Activated CD8-positive, alpha-beta memory T cell treated with anti-CD3 and anti-CD28 coated beads for 36 hours (primary cell): ENCODE data around the gene LCAT. TPM values are rescaled to one million over a fixed set of nuclear protein-coding genes. Genes with fewer than 3 reads are reported as not detected.

Experiments
- CTCF ChIA-PET: fragments of 350-600 bp; sonication (Branson Sonifier 250); formaldehyde crosslinking; loops from one replicate; lab custom pipeline; 2021; ENCODE audit warnings: antibody characterized with exemption; lab: Charles Lee
- POLR2A ChIA-PET: fragments of 350-600 bp; sonication (Branson Sonifier 250); formaldehyde crosslinking; loops from one replicate; lab custom pipeline; 2021; ENCODE audit warnings: antibody characterized with exemption; lab: Charles Lee
- total RNA-seq, 2 experiments: library from RNA; stranded (reverse); gene quantifications; one replicate each; pipeline ENCODE4 v1.2.3, GENCODE V29; 2021

LCAT gene
- total RNA-seq, 2 experiments from 2014 or later, result 14.3 to 15.1 TPM

DNA sequence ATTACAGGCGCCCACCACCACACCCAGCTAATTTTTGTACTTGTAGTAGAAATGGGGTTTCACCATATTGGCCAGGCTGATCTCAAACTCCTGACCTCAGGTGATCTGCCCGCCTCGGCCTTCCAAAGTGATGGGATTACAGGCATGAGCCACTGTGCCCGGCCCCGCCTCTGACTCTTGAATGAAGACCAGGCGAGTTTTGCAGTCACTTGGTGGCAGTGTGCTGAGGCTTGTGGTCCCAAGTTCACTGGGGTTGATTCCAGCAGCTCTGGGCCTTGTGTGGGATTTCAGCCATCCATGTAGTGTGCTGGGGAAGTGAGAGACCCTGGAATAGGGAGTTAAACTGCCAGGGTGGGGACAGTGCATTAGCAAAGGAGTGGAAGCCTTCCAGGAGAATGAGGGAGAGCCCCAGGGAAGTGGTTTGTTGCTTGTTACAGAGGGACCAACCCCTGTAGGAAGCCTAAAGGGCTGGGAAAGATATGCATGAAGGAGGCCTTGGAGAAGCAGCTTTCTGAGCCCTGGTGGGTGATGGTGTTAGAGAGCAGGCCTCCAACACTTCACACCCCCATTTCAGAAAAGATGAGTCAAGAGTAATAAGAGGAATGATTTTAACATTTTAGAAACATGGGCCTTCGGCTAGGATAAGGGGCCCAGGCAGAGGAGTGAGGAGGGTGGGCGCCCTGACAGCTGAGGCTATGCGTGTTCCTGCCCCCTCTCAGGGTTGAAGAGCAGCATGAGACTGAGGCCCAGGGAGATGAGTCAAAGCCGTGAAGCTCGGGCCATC is 36.3 kb downstream of the LCAT start:
- POLR2A ChIA-PET, result interaction anchor here (0.7 kb wide), 2 partner anchors 35 to 97 kb away, joined by 3 to 5 read pairs; no protein-coding TSS in a partner anchor
- CTCF ChIA-PET, result interaction anchor here (1.1 to 1.4 kb wide), 3 partner anchors 10 to 28 kb away, joined by 3 to 4 read pairs (median 3); no protein-coding TSS in a partner anchor

DNA sequence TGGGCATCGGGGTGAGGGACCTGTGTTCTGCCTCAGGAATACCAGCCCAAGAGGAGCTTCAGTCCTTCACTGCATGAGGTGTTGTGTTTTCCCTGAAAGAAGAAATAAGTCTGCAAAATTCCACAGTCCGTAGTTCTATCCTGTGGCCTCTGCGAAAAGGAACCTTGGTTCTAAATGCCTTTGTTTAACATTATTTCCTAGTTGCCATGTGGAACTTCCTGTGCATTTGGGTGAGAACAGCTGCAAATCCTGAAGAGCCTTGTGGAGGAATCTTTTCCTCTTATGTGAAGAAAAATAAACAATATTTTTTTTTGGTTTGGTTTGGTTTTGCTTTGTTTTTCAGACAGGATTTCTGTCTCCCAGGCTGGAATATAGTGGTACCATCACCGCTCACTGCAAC is 41.1 kb downstream of the LCAT start:
- POLR2A ChIA-PET, result no interaction called here
- CTCF ChIA-PET, result interaction anchor here (1.3 kb wide), 1 partner anchor 86 kb away, joined by 3 read pairs; no protein-coding TSS in a partner anchor

DNA sequence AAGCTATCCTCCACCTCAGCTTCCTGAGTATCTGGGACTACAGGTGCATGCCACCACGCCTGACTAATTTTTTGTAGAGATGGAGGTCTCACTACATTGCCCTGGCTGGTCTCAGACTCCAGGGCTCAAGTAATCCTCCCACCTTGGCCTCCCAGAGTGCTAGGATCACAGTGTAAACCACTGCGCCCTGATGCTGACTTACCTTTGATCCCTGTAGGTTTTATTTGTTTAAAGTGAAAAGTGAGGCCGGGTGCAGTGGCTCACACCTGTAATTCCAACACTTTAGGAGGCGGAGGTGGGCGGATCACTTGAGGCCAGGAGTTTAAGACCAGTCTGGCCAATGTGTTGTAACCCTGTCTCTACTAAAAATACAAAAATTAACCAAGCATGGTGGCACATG is 42.2 kb downstream of the LCAT start:
- POLR2A ChIA-PET, result no interaction called here
- CTCF ChIA-PET, result interaction anchor here (1.3 kb wide), 1 partner anchor 85 kb away, joined by 3 read pairs; no protein-coding TSS in a partner anchor

DNA sequence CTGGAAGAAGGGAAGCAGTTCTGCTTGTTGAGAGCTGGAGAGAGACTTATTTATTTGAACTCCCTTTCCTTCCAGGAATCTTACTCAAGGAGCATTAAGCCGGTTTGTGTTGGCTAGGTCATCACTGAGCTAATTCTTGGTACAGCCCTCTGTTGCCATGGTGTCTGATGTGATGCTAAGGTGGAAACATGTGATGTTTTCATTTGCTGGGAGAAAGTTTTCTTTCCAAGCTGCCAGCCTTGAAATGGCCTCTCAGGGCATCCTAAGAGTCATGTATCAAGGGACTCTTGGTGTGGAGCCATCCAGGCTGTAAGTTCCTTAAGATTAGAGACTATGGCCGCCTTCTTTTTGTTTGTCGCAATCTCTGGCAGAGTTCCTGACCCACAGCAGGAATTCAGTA is 46.7 kb downstream of the LCAT start:
- ChIA-PET POLR2A (no interaction called here), CTCF (interaction anchor here (0.6 to 2.1 kb wide), 6 partner anchors 10 to 126 kb away, joined by 3 to 8 read pairs (median 4); no protein-coding TSS in a partner anchor)

DNA sequence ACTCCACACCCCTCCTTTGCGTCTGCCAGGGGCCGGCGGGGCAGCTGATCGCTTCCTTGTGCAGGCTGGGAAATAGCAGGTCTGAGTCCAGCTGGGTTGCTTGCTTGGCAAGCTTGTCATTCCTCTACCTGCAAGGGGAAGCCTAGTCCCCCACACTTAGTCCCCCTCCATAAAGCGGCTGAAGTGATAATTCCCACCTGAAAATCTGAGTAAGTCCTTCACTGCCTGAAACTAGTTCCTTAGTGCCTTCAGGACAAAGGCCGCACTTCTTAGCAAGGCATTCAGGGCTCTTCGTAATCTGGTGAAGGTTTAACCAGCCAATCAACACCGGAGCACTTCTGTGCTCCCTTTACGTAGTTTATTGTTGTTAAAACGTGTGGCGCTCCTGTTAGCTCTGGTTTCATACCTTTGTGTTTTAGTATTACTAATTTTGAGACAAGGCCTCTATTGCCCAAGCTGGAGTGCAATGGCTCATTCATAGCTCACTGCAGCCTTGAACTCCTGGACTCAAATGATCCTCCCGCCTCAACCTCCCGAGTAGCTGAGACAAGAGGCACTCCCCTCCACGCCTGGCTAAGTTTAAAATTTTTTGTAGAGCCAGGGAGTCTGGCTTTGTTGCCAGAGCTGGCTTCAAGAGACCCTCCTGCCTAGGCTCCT is 50.0 kb downstream of the LCAT start:
- ChIA-PET POLR2A (no interaction called here), CTCF (interaction anchor here (0.6 to 4.1 kb wide), 2 partner anchors 10 to 78 kb away, joined by 3 to 20 read pairs; partner anchors contain the start of gene NRN1L)

DNA sequence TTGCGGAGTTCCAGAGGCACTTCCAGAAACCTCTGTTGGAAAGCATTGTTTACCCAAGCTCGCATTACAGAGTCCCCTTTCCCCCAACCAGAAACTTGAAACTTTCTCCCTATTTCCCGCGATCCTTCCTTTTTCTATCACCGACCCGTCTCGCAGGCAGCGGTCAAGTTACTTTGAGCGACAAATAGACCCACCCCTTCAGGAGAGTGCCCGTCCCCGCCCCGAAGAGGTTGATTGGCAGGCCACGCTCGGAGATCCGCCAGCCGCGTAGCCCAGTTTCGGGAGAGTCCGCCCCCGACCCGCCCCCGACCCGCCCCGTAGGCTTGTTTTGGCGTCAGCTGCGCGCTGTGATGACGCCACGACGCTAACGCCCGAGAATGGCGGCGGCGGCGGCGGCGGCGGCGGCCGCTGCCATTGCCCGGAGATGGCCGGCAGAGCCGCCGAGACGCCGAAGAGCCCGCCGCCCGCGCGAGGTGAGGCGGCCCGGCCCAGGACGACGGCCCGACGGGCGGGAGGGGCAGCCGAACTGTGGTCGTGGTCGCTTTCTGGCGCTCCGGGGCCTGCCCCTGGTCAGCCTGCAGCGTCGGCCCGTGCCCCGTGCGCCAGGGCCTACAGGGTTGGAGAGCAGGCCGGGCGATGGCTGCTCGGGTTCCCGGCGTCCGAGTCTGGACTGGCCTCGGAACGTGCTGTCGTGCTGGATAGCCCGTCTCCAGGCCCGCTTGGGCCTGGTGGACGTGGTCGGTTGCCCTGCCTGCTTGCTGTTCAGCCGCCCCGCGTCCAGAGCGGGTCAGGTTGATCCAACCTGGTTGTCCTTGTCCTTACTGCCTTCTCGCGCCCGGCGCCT is 50.8 kb downstream of the LCAT start, which contains the start of gene PSKH1:
Gene PSKH1 (plus strand): TSS at position 356 of the 844 bp plus-strand sequence. CDS start 15,496 bp downstream, outside the sequence.
- CTCF ChIA-PET, result interaction anchor here (0.7 to 4.1 kb wide), 8 partner anchors 9 to 372 kb away, joined by 3 to 20 read pairs (median 3); partner anchors contain the start of genes NRN1L and PSMB10
- POLR2A ChIA-PET, result no interaction called here

DNA sequence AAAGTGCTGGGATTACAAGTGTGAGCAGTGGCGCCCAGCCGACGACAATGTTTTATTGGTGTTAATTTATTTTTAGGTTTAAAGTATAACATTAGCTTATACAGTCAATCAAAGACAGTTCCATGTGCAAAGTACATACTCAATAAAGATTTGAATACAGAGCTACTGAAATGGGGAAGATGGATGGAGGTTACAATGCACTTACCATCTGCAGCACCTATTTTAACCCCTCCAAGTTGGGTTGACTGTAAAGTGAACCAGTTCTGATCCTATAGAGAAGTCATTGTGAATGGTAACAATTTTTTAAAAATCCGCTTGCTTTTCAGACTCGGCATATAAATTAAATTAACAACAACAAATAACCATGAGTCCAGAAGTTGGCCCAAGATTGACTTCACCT is 51.5 kb downstream of the LCAT start:
- ChIA-PET CTCF (interaction anchor here (0.7 to 4.1 kb wide), 8 partner anchors 9 to 371 kb away, joined by 3 to 20 read pairs (median 3); partner anchors contain the start of genes NRN1L and PSMB10), POLR2A (no interaction called here)

Other genes starting within 250 kb of the LCAT start
- 10 to 100 TPM; 19.1 to 22.9 TPM for gene GFOD2, start 224.8 kb downstream of the LCAT start, total RNA-seq
- 10 to 100 TPM; 18.0 to 18.7 TPM for gene RANBP10, start 137.6 kb downstream of the LCAT start, total RNA-seq
- gene TSNAXIP1, start 137.2 kb downstream of the LCAT start, total RNA-seq, result 1 to 10 TPM in 1 of 2 experiments, under 1 TPM in 1; 0.84 to 1.7 TPM
- 10 to 100 TPM; 53.4 to 53.9 TPM for gene THAP11, start 101.8 kb downstream of the LCAT start, total RNA-seq
- 100 to 1,000 TPM; 176 to 179 TPM for gene NUTF2, start 97.2 kb downstream of the LCAT start, total RNA-seq
- gene CENPT, start 96.4 kb downstream of the LCAT start, total RNA-seq, result 10 to 100 TPM; 49.3 to 50.7 TPM
- gene EDC4, start 71.1 kb downstream of the LCAT start, total RNA-seq, result 100 to 1,000 TPM; 102 to 104 TPM
- 1 to 10 TPM in 1 of 2 experiments, under 1 TPM in 1; 0.59 to 1.1 TPM for gene NRN1L, start 59.2 kb downstream of the LCAT start, total RNA-seq
- 10 to 100 TPM; 13.4 to 14.7 TPM for gene PSKH1, start 50.9 kb downstream of the LCAT start, total RNA-seq
- 1 to 10 TPM; 2.7 to 4.5 TPM for gene CTRL, start 12.3 kb downstream of the LCAT start, total RNA-seq
- gene PSMB10, start 7.3 kb downstream of the LCAT start, total RNA-seq, result 100 to 1,000 TPM; 176 to 185 TPM
- 10 to 100 TPM; 42.6 to 44.4 TPM for gene SLC12A4, start 24.5 kb upstream of the LCAT start, total RNA-seq
- under 1 TPM; 0.17 to 0.40 TPM for gene DPEP3, start 36.4 kb upstream of the LCAT start, total RNA-seq
- gene DPEP2, start 55.4 kb upstream of the LCAT start, total RNA-seq, result 1 to 10 TPM; 1.3 to 1.5 TPM
- gene DPEP2NB, start 71.8 kb upstream of the LCAT start, total RNA-seq, result not detected
- gene DDX28, start 79.1 kb upstream of the LCAT start, total RNA-seq, result 10 to 100 TPM; 27.5 to 28.8 TPM
- 10 to 100 TPM; 37.1 to 40.3 TPM for gene DUS2, start 79.2 kb upstream of the LCAT start, total RNA-seq
- 10 to 100 TPM; 93.1 to 95.4 TPM for gene NFATC3, start 141.2 kb upstream of the LCAT start, total RNA-seq